ENCODE data around the gene CYB5D1.

DNA sequence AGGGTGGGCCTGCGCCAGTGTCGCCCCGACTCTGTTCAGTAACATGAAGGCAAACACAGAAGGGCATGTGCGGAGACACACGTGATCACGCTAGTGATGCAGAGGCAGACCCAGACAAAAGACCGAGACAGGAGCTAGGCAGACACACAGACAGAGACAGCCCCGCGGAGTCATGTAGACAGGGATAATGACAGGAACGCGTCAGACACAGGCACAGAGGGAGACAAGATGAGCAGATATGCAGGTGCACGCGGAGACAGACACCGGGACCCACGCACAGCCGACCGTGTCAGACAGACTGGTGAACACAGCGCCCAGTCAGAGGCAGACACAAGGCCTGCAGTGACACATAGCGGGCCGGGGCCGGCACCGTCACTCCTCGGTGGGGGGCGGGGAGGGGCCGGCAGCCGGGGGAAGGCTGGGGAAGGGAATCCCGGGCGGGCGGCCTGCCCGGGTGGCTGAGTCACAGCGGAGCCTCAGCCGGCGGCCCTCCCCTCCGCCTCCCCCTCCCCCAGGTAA lies 16.3 kb upstream of the CYB5D1 start:
- TF ChIP-seq, protein P1, sequence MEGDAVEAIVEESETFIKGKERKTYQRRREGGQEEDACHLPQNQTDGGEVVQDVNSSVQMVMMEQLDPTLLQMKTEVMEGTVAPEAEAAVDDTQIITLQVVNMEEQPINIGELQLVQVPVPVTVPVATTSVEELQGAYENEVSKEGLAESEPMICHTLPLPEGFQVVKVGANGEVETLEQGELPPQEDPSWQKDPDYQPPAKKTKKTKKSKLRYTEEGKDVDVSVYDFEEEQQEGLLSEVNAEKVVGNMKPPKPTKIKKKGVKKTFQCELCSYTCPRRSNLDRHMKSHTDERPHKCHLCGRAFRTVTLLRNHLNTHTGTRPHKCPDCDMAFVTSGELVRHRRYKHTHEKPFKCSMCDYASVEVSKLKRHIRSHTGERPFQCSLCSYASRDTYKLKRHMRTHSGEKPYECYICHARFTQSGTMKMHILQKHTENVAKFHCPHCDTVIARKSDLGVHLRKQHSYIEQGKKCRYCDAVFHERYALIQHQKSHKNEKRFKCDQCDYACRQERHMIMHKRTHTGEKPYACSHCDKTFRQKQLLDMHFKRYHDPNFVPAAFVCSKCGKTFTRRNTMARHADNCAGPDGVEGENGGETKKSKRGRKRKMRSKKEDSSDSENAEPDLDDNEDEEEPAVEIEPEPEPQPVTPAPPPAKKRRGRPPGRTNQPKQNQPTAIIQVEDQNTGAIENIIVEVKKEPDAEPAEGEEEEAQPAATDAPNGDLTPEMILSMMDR (IDR thresholded peaks at IDR 0.05): peak in 1 of 4 experiments; percentile 64
- TF ChIP-seq POLR2AphosphoS5 (IDR thresholded peaks at IDR 0.05): no peak
- TF ChIP-seq POLR2A (IDR thresholded peaks at IDR 0.05): peak in 1 of 2 donors; percentile 39

All from gastroesophageal sphincter (tissue), 3 donors.